ENCODE data around the gene RASGRF2.

Gene RASGRF2

DNA sequence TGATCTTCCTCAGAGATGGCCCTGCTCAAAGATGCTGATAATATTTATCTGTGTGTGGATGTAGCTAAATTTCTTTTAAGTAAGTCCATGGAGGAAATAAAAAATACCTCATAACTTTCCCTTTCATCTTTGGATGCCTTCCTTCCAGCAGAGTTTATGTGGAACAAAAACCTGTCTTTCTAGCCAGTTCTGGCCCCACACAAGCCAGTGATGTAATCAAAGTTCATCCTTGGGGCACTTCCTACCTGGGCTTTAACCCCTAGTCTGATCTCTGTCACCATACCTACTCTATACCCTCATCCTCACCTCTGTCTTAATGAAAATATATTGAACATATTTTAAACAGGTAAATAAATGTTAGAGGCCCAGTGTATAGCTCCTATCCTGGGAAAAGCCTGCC is 39.8 kb upstream of the RASGRF2 start:
- no peak for TF ChIP-seq CTCF (conservative IDR thresholded peaks at IDR 0.05; ENCODE audit: low read depth, low read length)
- DNase-seq (ENCODE audit: low read depth): no peak
- no peak overlapping the region for H3K4me3 ChIP-seq (ENCODE audit: low read length)

- no peak overlapping the region for H3K4me3 ChIP-seq (ENCODE audit: low read length)
- no peak for DNase-seq (ENCODE audit: low read depth)
- TF ChIP-seq CTCF (conservative IDR thresholded peaks at IDR 0.05; ENCODE audit: low read depth, low read length): no peak
These were observed 39.1 kb upstream of the RASGRF2 start for GRCh38 chr5:80921026-80921425.

GRCh38 chr5:80925931-80926330 is 34.2 kb upstream of the RASGRF2 start:
- H3K4me3 ChIP-seq (ENCODE audit: low read length): no peak overlapping the region
- no peak for DNase-seq (ENCODE audit: low read depth)
- TF ChIP-seq CTCF (conservative IDR thresholded peaks at IDR 0.05; ENCODE audit: low read depth, low read length): no peak

DNA sequence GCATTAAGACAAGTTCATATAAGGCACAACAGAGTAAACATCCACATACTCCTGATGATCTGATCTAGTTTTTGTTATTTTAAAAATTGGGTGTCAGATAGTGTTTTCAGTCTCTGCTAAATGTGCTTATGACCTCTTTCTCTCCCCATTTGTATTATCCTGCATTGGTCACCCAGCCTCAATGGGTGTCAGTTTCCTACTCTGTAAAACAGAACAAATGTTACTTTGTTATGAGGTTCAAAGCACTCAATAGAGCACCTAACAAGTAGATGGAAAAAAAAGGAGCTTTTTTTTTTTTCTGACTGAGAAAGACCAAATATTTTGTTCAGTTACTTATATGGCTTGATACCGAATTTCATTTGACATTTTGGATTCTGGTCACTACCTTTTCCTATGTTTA is 33.6 kb upstream of the RASGRF2 start:
- H3K4me3 ChIP-seq (ENCODE audit: low read length): no peak overlapping the region
- no peak for DNase-seq (ENCODE audit: low read depth)
- TF ChIP-seq CTCF (conservative IDR thresholded peaks at IDR 0.05; ENCODE audit: low read depth, low read length): no peak

DNA sequence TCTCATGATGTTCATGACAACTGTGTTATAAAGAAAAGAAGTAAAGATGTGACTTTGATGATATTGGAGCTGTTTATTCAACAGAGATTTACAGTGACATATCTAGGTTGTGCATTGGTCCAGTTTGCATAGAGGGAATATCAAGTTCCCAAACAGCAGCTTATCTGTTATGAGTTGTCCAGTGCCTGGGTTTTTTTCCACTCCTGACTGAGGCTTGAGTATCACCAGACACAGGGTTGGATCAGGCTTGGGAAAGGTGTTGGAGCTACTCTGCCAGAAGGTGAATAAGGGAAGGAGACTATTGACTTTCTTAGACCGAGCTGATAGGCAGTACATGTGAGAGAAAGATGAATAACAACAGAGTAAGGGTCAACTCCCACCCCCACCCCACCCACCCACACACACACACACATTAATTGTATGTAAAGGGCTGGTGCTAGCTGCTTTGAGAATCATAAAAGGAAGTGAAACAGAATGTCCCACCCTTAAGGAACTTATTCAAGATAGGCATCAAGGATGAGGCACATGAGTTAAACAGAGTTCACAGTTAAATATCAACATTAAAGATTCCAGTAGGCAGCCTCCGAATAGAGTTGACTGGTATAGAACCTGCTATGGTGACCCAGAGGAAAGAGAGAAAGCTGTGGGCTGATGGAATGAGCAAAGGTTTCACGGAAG is 33.0 kb upstream of the RASGRF2 start:
- no peak overlapping the region for H3K4me3 ChIP-seq (ENCODE audit: low read length)
- no peak for TF ChIP-seq CTCF (conservative IDR thresholded peaks at IDR 0.05; ENCODE audit: low read depth, low read length)
- no peak for DNase-seq (ENCODE audit: low read depth)

- TF ChIP-seq CTCF (conservative IDR thresholded peaks at IDR 0.05; ENCODE audit: low read depth, low read length): no peak
- no peak overlapping the region for H3K4me3 ChIP-seq (ENCODE audit: low read length)
- no peak for DNase-seq (ENCODE audit: low read depth)
These were observed 32.1 kb upstream of the RASGRF2 start for GRCh38 chr5:80928073-80928472.

DNA sequence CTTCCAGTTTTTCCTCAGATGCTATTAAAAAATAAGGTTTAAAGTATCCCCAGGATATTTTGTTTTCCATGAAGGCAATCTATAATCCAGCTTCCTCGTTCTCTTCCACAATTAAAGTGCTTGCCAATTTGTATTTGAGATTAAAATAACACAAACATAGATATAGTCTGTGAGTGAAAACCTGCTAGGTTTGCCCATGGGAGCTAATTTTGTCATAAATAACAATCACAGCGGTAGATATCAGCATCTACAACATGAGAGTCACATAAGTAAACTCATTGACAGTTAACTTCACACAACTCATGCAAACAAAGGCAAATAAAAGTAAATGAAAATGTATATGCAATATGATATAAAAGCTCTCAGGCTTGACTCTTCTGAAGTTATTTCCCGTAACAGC is 29.2 kb upstream of the RASGRF2 start:
- H3K4me3 ChIP-seq (ENCODE audit: low read length): no peak overlapping the region
- no peak for DNase-seq (ENCODE audit: low read depth)
- no peak for TF ChIP-seq CTCF (conservative IDR thresholded peaks at IDR 0.05; ENCODE audit: low read depth, low read length)
